Measurements from ENCODE around the gene TNFRSF6B. TPM values are rescaled to one million over a fixed set of nuclear protein-coding genes. Genes with fewer than 3 reads are reported as not detected.

Gene TNFRSF6B
- total RNA-seq, 4 donors from 2014 or later: 2.1 to 16.1 (median 11.1) TPM

DNA sequence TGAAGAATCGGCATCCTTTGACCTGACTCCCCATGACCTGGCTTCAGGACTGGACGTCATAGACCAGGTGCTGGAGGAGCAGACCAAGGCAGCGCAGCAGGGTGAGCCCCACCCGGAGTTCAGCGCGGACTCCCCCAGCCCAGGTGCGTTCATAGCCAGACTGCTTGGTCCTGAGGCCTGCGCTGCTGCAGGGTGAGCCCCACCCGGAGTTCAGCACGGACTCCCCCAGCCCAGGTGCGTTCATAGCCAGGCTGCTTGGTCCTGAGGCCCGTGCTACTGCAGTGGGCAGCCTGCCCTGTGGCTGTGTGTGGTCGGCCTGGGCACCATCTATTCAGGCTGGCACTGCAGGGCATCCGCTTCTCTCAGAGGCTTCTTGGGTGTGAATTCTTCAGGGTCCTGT, 22.5 kb upstream of the TNFRSF6B start:
- Histone ChIP-seq H3K9me3 (no peaks in the 10 kb centered on the region), H3K27me3 (no peaks in the 10 kb centered on the region), H3K27ac (no peak overlapping the region), H3K4me3 (no peak overlapping the region), H3K36me3 (peaks cover 50% of the 10 kb centered on the region), H3K4me1 (peaks cover 5% of the 10 kb centered on the region)
- 95% methylated on average over 14 of the region's 14 CpGs for WGBS
- TF ChIP-seq POLR2AphosphoS5 (IDR thresholded peaks at IDR 0.05) (no peak), EP300 (IDR thresholded peaks at IDR 0.05) (no peak), POLR2A (IDR thresholded peaks at IDR 0.05) (no peak)
- TF ChIP-seq, protein P1, sequence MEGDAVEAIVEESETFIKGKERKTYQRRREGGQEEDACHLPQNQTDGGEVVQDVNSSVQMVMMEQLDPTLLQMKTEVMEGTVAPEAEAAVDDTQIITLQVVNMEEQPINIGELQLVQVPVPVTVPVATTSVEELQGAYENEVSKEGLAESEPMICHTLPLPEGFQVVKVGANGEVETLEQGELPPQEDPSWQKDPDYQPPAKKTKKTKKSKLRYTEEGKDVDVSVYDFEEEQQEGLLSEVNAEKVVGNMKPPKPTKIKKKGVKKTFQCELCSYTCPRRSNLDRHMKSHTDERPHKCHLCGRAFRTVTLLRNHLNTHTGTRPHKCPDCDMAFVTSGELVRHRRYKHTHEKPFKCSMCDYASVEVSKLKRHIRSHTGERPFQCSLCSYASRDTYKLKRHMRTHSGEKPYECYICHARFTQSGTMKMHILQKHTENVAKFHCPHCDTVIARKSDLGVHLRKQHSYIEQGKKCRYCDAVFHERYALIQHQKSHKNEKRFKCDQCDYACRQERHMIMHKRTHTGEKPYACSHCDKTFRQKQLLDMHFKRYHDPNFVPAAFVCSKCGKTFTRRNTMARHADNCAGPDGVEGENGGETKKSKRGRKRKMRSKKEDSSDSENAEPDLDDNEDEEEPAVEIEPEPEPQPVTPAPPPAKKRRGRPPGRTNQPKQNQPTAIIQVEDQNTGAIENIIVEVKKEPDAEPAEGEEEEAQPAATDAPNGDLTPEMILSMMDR (IDR thresholded peaks at IDR 0.05): no peak
- DNase-seq (ENCODE audit: low spot score in 2 of 2): no peak

DNA sequence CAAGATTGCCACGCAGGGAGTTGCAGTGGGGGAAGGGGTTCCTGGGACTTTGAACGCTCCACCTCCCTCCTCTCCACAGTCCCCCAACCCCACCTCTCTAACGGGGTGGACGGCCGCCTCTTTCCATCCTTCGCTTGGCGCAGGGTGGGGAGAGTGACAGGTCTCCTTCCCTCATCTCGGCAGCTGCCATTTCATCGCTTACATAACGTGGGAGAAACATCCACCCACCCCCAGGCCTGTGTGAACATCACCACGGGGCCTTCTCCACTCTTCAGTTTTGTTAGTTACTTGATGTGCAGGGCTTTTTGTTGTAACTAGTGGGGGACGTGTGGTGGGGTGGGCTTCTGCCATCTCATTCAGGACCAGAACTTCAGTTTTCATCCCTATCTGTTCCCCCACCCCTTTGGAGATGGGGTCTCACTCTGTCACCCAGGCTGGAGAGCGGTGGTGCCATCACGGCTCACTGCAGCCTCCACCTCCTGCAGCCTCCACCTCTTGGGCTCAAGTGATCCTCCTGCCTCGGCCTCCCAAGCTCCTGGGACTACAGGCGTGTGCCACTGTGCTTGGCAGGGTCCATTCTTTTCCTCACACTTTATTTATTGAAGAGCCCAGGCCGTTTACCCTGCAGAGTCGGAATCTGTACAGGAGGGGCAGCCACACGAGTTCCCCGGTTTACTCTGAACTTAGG, 20.6 kb upstream of the TNFRSF6B start:
- Histone ChIP-seq H3K4me1 (peaks cover 5% of the 10 kb centered on the region), H3K9me3 (no peaks in the 10 kb centered on the region), H3K27ac (no peak overlapping the region), H3K36me3 (peaks cover 64% of the 10 kb centered on the region), H3K27me3 (no peaks in the 10 kb centered on the region), H3K4me3 (no peak overlapping the region)
- DNase-seq (ENCODE audit: low spot score in 2 of 2): no peak
- TF ChIP-seq, protein P1 (IDR thresholded peaks at IDR 0.05): no peak
- TF ChIP-seq POLR2A (IDR thresholded peaks at IDR 0.05): no peak
- WGBS: 96% methylated on average over 18 of the region's 20 CpGs

DNA sequence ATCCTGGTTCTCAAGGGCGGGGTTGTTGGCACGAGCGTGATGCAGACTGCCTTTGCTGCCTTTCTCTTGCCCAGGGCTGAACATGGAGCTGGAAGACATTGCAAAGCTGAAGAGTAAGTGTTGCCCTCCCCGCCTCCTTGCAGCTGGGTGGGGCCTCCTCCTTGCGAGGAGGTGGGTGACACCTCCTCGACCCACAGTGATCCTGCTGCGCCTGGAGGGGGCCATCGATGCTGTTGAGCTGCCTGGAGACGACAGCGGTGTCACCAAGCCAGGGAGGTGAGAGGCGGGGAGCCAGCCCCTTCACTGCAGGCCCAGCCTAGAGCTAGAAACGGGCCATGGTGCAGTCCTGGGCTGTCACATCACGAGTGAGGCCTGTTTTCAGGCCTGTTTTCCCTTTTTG, 18.4 kb upstream of the TNFRSF6B start:
- Histone ChIP-seq H3K27ac (no peak overlapping the region), H3K4me3 (no peak overlapping the region), H3K4me1 (peaks cover 21% of the 10 kb centered on the region), H3K27me3 (no peaks in the 10 kb centered on the region), H3K9me3 (no peaks in the 10 kb centered on the region), H3K36me3 (peaks cover 56% of the 10 kb centered on the region)
- WGBS: 54% methylated on average over 9 of the region's 13 CpGs
- TF ChIP-seq EP300 (IDR thresholded peaks at IDR 0.05): no peak
- no peak for TF ChIP-seq POLR2AphosphoS5 (IDR thresholded peaks at IDR 0.05)
- no peak for TF ChIP-seq POLR2A (IDR thresholded peaks at IDR 0.05)
- TF ChIP-seq, protein P1 (IDR thresholded peaks at IDR 0.05): no peak
- DNase-seq (ENCODE audit: low spot score in 2 of 2): no peak

DNA sequence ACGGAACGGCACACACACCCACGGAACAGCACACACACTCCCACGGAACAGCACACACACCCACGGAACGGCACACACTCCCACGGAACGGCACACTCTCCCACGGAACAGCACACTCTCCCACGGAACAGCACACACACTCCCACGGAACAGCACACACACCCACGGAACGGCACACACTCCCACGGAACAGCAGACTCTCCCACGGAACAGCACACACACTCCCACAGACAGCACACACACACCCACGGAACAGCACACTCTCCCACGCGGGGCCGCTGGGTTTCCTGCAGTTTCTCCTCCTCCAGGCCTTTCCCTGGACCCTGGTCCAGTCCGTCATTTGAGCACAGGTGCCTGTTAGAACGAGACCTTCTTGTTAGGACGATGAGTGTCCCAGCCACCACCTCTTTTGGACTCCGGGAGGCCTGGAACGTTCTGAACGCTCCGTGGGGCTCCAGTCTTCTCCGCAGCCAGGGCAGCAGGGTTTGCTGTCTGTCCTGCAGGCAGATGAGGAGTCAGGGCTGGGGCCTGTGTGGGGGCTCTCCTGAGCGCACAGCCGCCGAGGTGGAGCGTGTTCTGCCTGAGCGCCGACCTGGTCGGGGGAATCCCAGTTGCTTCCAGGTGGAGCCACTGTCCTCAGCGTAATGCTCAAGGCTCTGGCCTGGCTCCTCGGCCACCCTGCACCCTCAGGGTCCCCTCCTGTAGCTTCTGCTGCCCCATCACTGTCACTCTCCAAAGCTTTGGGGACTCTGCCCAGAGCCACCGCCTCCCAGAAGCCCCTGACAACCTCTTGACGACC, 17.6 kb upstream of the TNFRSF6B start:
- peaks cover 50% of the 10 kb centered on the region for H3K36me3 ChIP-seq

More for the DNA sequence above, 17.6 kb upstream of the TNFRSF6B start:
- Histone ChIP-seq H3K4me1 (peaks cover 29% of the 10 kb centered on the region), H3K27ac (no peak overlapping the region), H3K9me3 (no peaks in the 10 kb centered on the region), H3K27me3 (no peaks in the 10 kb centered on the region), H3K4me3 (no peak overlapping the region)
- TF ChIP-seq POLR2A (IDR thresholded peaks at IDR 0.05) (no peak), EP300 (IDR thresholded peaks at IDR 0.05) (no peak), POLR2AphosphoS5 (IDR thresholded peaks at IDR 0.05) (no peak)
- TF ChIP-seq, protein P1 (IDR thresholded peaks at IDR 0.05): no peak
- DNase-seq (ENCODE audit: low spot score in 2 of 2): no peak
- 88% methylated on average over 26 of the region's 38 CpGs for WGBS

Data from suprapubic skin (tissue), 4 donors.